ENCODE data around the gene PPP1R14B.

Gene PPP1R14B

GRCh38 chr11:64208086-64208795 is 38.5 kb downstream of the PPP1R14B start:
- no peak for DNase-seq

- peak; percentile 29 for DNase-seq
These were observed 39.3 kb downstream of the PPP1R14B start for GRCh38 chr11:64207256-64208085.

DNA sequence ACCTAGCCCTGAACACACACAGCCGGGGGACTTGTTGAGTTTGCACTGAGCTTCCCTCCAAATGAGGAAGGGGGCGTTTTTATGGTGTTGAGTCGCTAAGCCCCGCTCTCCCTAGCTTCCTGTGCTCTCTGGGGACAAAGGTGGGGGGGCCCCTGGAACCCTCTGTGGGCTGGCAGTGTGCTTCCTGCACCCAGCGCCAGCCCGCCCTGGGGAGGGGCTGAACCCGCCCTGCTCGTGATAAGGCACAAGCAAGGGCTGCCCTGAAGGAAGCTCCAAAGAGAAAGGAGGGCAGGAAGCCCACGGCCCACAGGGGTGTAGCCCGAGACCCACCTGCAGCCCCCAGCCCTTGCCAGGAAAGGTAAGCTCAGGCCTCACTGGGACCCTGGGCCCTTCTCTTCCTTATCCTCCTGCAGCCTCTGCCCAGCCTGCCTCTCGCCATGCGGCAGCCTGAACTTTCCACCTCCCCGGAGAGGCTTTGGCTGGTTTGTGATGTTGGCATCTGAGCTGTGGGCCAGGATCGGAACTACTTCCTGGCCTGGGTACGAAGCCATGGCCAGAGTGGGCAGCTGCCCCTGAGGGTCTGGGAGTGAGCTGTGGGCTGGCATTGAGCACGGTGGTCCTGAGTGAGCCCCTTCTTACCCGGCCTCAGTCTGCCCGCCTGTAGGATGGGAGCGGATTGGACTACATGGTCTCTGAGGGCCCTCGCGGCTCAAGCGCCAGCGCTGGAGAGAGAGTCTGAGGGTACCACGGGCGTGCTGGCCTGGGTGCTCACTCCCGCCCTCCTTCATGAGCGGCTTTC is 40.1 kb downstream of the PPP1R14B start, which contains the start of gene FERMT3:
FERMT3 (plus strand) TSS at position 265 of the 799 bp plus-strand sequence. CDS start 644 bp downstream, outside the sequence.
- DNase-seq, result peak; percentile 36

DNA sequence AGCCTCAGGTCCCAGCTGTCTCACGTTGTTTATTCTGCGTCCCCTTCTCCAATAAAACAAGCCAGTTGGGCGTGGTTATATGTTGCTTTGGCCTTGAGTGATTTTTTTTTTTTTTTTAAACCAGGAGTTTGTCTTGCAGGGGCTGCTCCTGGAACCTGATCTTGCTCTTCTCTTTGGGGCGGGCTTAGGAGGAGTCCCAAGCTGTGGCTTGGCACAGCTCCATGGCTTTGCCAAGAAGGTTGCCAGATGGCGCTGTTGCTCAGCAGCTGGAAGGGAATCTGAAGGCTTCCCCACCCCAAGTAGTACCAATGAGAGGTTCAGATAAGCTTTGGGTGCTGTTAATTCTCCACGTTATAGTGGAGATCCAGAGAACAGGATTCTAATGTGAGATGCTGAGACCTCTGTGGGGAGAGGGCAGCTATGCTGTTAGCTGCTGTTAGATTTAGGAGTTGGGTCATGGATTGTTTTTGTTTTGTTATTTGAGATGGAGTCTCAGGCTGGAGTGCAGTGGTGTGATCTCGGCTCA is 42.2 kb downstream of the PPP1R14B start:
- no peak for DNase-seq

DNA sequence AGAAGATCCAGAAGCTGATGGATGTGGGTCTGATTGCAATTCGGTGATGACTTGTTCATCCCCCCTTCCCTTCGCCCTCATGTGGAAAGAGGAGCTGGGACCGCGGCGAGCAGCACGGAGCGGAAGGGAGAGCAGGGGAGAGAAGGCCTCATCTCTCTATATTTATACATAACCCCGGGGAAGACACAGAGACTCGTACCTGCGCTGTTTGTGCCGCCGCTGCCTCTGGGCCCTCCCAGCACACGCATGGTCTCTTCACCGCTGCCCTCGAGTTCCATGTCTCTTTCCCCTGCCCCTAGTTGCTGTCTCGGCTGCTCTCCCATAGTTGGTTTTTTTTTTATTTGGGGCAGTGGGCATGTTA is 42.7 kb downstream of the PPP1R14B start:
- no peak for DNase-seq

DNA sequence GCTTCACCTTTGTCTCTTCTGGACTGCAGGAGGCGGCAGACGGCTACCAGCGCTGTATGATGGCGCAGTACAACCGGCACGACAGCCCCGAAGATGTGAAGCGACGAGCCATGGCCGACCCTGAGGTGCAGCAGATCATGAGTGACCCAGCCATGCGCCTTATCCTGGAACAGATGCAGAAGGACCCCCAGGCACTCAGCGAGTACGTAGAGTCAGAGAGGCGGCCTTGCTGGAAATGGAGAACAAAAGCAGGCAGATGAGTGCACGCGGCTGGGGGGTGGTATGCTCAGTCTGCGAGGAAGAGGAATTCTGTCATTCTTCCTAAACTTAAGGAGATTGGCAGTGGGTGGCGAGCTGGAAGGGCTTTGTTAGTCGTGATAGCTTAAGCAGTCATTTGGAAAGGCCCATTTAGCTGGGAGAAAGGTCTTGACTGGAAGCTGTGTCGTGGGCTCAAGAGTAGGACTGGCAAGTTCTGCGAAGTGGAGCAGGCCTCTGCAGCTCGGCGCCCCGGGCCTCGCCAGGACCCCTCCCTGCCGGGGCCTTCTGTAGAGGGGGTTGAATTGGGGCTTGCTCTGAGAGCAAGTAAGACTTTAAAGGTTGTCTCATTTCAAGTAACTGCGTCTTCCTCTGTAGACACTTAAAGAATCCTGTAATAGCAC is 43.2 kb downstream of the PPP1R14B start:
- DNase-seq, result no peak

DNA sequence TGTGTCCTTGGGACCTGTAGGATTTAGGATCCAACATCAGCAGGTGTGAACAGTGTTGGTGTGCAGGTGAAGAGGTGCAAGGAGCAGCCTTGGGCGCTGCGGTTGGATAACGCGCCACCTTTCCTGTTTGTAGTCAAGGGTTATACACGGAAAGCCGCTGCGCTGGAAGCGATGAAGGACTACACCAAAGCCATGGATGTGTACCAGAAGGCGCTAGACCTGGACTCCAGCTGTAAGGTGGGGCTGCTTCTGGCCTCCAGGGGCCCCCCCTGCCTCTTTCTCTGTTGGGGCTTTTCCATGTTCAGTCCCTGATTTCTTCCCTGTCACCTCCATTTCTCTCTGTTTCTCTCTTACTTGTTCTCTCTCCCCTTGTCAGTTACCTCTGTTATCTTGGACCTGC is 43.8 kb downstream of the PPP1R14B start:
- no peak for DNase-seq

DNA sequence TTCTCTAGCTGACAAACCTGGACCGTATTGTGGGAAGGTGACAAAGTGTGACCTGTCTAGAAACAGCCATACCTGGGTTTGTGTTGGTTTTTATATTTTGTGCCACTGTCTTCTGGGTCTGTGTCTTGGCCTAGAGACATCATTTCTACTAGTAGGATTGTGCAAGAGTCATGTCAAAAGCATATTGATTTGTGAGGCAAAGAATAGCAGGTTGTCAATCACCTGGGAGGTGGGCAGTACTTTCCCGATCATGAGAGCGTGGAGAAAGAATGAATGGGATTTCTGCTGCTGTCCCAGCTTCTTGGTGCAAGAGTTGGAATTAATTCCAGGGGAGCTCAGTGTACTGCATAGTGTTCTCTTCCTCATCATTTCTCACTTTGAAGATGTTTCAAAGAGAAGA is 45.2 kb downstream of the PPP1R14B start:
- no peak for DNase-seq

GRCh38 chr11:64198511-64198910 is 48.2 kb downstream of the PPP1R14B start:
- DNase-seq, result no peak

DNA sequence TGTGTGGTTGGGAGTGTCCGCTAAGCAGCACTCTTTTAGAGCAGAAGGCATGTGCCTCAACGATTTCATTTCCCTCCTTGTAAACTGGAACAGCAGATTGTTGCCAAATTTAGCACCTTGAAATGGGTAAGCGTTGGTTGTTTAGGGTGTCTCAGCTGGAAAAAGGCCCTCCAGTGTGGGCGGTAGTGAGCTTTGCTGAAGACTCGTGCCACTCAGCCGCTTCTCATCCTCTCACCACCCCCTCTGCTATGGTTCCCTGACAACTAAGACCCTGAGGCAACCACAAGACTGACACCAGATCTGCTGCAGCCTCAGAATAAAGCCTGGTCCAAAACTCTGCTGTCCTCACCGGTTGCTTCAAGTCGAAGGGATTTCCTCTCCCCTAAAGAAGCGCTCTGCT is 50.1 kb downstream of the PPP1R14B start:
- DNase-seq, result no peak
